Peyer's patch (tissue), 4 donors: ENCODE data around the gene SNED1. TPM values are rescaled to one million over a fixed set of nuclear protein-coding genes. Genes with fewer than 3 reads are reported as not detected.
A peak's percentile ranks its signal among the peaks of the same experiment; 100 is the strongest.

ENCODE experiments used
- DNase-seq, 3 donors: peaks; one replicate each; pipeline ENCODE4 v3.0.0-alpha.2; 2017 to 2019
- H3K27ac ChIP-seq, 4 donors: fragments of 200-600 bp; sonication (generic); one replicate each; pipeline ENCODE4 v1.5.1; 2016 to 2019
- H3K27me3 ChIP-seq, 2 donors: fragments of 200-600 bp; sonication (generic); one replicate each; pipeline ENCODE4 v1.5.1; 2019
- H3K36me3 ChIP-seq, 3 donors: fragments of 200-600 bp; sonication (generic); one replicate each; pipeline ENCODE4 v1.5.1; 2016 to 2019
- H3K4me1 ChIP-seq, 4 donors: fragments of 200-600 bp; sonication (generic); one replicate each; pipeline ENCODE4 v1.5.1; 2016 to 2019
- H3K4me3 ChIP-seq, 4 donors: fragments of 200-600 bp; sonication (generic); 1 replicate in 3 of 4; 2 replicates in 1 of 4; pipeline ENCODE4 v1.5.1; 2016 to 2019; ENCODE audit warnings: mild to moderate bottlenecking in 1 of 4
- H3K9me3 ChIP-seq, 4 donors: fragments of 200-600 bp; sonication (generic); one replicate each; pipeline ENCODE4 v1.5.1; 2016 to 2019; ENCODE audit warnings: mild to moderate bottlenecking in 1 of 4
- POLR2A ChIP-seq, 2 donors: fragments of 450-650 bp; IDR thresholded peaks; one replicate each; pipeline ENCODE4 v1.5.1; 2017; ENCODE audit warnings: antibody characterized with exemption in 2 of 2, mild to moderate bottlenecking in 2 of 2, moderate library complexity in 2 of 2
- total RNA-seq, 4 donors: library from RNA; depleted of rRNA; stranded (reverse); fragments of >200 nt; gene quantifications; one replicate each; pipeline ENCODE4 v1.1.0, GENCODE V29; 2016
- TF ChIP-seq, protein P1 (sequence below), 6 experiments: fragments of 450-650 bp in 4 of 6; fragments of 200-600 bp in 2 of 6; sonication (generic) in 1 of 6; IDR thresholded peaks; one replicate each; pipeline ENCODE4 v1.5.1; 2017 to 2019; ENCODE audit warnings: antibody characterized with exemption in 6 of 6, mild to moderate bottlenecking in 3 of 6, moderate library complexity in 1 of 6

SNED1 gene
- total RNA-seq, 4 donors from 2014 or later: 6.8 to 83.3 (median 25.2) TPM

DNA sequence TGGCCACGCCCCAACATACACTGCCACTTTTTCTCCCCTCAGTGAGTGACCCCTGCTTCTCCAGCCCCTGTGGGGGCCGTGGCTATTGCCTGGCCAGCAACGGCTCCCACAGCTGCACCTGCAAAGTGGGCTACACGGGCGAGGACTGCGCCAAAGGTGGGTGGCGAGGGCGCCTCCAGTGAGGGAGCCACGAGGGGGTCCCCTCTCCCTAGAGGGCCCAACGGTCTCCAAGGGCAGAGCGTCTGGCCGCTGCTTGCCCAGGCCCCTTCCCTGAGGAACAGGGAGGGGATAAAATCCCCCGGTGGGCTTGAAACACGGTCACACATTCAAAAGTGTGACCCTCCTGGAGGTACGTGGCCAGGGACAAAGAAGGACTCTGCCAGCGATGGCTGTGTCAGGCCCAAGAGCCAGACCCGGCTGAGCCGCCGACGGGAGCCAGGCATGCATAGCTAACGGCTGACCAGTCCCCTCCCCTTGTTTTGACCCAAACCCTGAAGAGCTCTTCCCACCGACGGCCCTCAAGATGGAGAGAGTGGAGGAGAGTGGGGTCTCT, 66.5 kb downstream of the SNED1 start:
- Histone ChIP-seq H3K4me3 (no peak overlapping the region), H3K27me3 (no peaks in the 10 kb centered on the region), H3K9me3 (no peaks in the 10 kb centered on the region), H3K4me1 (peaks cover 0 to 5% (median 2%) of the 10 kb centered on the region in 4 donors), H3K27ac (no peak overlapping the region), H3K36me3 (peaks cover 0 to 6% (median 0%) of the 10 kb centered on the region in 3 donors)
- TF ChIP-seq, protein P1, sequence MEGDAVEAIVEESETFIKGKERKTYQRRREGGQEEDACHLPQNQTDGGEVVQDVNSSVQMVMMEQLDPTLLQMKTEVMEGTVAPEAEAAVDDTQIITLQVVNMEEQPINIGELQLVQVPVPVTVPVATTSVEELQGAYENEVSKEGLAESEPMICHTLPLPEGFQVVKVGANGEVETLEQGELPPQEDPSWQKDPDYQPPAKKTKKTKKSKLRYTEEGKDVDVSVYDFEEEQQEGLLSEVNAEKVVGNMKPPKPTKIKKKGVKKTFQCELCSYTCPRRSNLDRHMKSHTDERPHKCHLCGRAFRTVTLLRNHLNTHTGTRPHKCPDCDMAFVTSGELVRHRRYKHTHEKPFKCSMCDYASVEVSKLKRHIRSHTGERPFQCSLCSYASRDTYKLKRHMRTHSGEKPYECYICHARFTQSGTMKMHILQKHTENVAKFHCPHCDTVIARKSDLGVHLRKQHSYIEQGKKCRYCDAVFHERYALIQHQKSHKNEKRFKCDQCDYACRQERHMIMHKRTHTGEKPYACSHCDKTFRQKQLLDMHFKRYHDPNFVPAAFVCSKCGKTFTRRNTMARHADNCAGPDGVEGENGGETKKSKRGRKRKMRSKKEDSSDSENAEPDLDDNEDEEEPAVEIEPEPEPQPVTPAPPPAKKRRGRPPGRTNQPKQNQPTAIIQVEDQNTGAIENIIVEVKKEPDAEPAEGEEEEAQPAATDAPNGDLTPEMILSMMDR (IDR thresholded peaks at IDR 0.05): no peak
- TF ChIP-seq POLR2A (IDR thresholded peaks at IDR 0.05): no peak
- no peak for DNase-seq

DNA sequence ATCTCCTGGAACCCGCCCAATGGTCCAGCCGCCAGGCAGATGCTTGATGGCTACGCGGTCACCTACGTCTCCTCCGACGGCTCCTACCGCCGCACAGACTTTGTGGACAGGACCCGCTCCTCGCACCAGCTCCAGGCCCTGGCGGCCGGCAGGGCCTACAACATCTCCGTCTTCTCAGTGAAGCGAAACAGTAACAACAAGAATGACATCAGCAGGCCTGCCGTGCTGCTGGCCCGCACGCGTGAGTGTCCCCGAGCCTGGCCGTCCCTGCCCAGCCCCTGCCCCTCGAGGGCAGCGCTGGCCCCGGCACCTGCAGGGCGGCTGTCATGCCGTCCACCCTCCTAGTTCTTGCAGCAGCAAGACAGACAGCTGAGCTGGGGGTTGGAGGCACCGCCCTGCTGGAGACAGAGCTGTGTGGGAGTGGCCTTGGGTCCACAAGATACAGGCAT, 67.0 kb downstream of the SNED1 start:
- Histone ChIP-seq H3K9me3 (no peaks in the 10 kb centered on the region), H3K4me3 (no peak overlapping the region), H3K27ac (no peak overlapping the region), H3K4me1 (peaks cover 0 to 5% (median 2%) of the 10 kb centered on the region in 4 donors), H3K27me3 (no peaks in the 10 kb centered on the region), H3K36me3 (peaks cover 0 to 6% (median 0%) of the 10 kb centered on the region in 3 donors)
- no peak for TF ChIP-seq POLR2A (IDR thresholded peaks at IDR 0.05)
- TF ChIP-seq, protein P1 (IDR thresholded peaks at IDR 0.05): no peak
- peak in 1 of 3 donors; percentile 45 for DNase-seq

DNA sequence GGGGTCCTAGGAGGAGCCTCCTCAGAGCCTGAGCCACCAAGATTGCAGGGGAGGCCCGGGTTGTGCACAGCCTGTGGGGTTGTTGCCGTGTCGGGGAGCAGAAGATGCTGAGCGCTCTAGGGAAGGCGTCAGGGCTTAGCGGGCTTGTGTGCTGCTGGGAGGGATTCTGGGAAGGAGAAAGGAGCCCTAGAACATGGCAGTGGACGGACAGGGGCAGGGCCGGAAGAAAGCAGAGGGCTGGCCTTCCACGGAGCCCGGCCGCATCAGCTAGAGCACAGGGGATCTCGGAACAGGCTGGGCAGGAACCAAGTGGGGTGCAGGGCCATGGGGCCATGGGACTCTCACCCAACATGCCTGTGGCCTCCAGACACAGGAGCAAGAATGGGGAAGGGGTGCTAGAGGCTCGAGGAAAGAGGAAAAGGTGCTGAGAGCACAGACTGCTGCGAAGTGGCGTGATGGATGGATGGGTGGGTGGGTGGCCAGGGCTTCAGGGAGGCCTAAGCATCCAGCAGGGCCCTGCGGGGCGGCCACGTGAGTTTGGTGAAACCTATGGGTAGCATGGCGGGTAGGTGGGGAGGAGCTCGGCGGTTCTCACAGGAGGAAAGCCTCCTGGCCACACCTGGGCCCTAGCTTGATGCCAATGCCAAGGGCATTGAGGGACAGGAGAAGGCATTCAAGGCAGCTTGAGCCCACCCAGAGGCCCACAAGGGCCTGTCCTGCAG, 67.9 kb downstream of the SNED1 start:
- H3K4me3 ChIP-seq: no peak overlapping the region
- H3K36me3 ChIP-seq: peaks cover 0 to 14% (median 0%) of the 10 kb centered on the region in 3 donors
- TF ChIP-seq, protein P1 (IDR thresholded peaks at IDR 0.05): no peak
- TF ChIP-seq POLR2A (IDR thresholded peaks at IDR 0.05): no peak
- no peak overlapping the region for H3K27ac ChIP-seq
- DNase-seq: no peak
- peaks cover 0 to 5% (median 2%) of the 10 kb centered on the region in 4 donors for H3K4me1 ChIP-seq
- H3K27me3 ChIP-seq: no peaks in the 10 kb centered on the region
- no peaks in the 10 kb centered on the region for H3K9me3 ChIP-seq

DNA sequence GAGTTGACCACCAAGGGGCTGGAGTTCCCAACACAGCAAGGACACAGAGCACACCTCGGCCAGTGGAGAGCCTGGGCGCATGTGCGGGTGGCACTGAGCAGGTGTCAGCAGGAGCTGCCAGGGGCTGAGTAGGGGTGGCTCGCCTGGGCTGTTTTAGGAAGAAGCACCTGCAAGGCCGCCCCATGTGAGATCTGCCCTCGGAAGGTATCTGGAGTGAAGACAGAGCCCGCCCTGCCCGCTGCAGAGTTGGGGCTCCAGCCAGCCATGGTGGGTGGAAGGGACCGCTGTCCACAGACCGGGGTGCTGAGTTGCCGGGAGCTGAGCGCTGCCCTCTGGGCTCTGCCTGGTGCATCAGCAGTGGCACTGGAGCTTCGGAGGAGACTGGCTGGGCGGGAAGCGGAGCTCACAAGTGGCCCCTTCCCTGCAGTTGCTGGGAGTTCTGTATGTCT, 68.5 kb downstream of the SNED1 start:
- H3K27me3 ChIP-seq: no peaks in the 10 kb centered on the region
- peak in 1 of 3 donors; percentile 12 for DNase-seq
- no peak overlapping the region for H3K4me3 ChIP-seq
- H3K27ac ChIP-seq: no peak overlapping the region
- H3K9me3 ChIP-seq: no peaks in the 10 kb centered on the region
- TF ChIP-seq, protein P1 (IDR thresholded peaks at IDR 0.05): no peak
- TF ChIP-seq POLR2A (IDR thresholded peaks at IDR 0.05): no peak
- peaks cover 0 to 5% (median 2%) of the 10 kb centered on the region in 4 donors for H3K4me1 ChIP-seq
- H3K36me3 ChIP-seq: peaks cover 0 to 20% (median 0%) of the 10 kb centered on the region in 3 donors

DNA sequence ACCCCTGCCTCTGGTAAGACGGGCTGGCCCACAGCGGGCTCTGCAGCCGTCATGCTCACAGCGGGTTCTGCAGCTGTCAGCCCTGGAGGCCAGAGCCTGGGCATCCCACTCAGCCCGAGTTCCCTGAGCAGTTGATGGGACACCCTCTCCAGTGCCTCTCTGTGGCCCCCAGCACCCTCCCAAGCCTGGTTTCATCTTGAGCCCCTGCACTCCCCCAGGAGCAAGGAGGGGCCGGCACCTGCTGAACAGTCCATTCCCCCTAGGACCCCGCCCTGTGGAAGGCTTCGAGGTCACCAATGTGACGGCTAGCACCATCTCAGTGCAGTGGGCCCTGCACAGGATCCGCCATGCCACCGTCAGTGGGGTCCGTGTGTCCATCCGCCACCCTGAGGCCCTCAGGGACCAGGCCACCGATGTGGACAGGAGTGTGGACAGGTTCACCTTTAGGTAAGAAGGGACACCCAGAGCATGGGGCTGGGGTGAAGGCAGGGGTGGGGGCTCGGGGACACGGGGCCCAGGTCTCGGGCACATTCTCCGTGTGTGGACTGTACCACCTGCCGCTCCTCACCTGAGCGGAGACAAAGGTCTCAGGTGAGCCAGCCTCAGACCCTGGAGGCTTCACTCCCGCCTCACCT, 69.2 kb downstream of the SNED1 start:
- H3K4me3 ChIP-seq: no peak overlapping the region
- H3K4me1 ChIP-seq: peaks cover 0 to 5% (median 2%) of the 10 kb centered on the region in 4 donors
- H3K9me3 ChIP-seq: no peaks in the 10 kb centered on the region
- peaks cover 0 to 25% (median 0%) of the 10 kb centered on the region in 3 donors for H3K36me3 ChIP-seq
- TF ChIP-seq POLR2A (IDR thresholded peaks at IDR 0.05): no peak
- TF ChIP-seq, protein P1 (IDR thresholded peaks at IDR 0.05): no peak
- peak in 1 of 3 donors; percentile 7 for DNase-seq
- no peak overlapping the region for H3K27ac ChIP-seq
- H3K27me3 ChIP-seq: no peaks in the 10 kb centered on the region
